Effector CD4-positive, alpha-beta T cell (primary cell): Measurements from ENCODE around the gene ATP6V0C.

Experiments used
- DNase-seq: peaks from one replicate; pipeline ENCODE4 v3.0.0-alpha.2; 2020

Gene ATP6V0C

DNA sequence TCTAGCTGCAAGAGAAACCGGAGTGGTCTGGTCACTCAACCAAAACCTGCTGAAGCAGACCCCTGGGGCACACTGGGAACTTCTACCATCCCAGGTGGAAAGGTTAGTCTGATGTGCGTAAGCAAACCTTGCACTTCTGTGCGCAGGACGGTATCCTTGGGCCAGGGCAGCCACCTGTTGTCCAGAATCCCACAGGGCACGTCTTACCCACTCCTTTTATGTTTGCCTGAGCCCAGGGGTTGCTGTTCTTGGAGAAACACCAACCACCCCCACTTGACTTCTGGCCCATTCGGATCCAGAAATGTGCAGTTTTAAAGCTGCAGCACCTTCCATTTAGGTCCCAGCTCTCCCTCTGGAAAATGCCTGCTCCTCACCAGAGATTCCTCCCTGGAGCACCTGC is 20.1 kb upstream of the ATP6V0C start:
- no peak for DNase-seq

DNA sequence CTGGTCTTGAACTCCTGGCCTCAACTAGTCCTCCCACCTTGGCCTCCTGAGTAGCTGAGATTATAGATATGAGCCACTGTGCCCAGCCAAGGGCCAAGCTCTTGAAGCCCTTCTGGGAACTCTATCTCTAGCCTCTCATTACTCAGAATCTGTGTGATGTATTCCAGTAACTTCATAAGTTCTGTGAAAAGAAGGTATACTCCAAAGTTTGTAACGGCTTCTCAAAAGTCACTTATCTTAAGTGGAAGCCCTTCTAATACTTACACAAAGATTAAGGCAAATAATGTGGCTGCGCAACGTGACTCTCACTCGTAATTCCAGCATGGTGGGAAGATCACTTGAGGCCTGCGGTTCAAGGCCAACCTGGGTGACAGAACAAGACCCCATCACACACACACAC is 19.1 kb upstream of the ATP6V0C start:
- no peak for DNase-seq

DNA sequence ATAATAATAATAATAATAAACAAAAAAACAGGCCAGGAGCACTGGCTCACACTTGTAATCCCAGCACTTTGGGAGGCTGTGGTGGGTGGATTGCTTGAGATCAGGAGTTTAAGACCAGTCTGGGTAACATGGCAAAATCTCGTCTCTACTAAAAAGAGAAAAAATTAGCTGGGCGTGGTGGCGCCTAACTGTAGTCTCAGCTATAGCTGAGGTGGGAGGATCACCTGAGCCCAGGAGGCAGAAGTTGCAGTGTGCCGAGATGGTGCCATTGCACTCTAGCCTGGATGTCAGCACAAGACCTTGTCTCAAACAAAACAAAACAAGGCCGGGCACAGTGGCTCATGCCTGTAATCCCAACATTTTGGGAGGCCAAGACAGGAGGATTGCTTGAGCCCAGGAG is 18.7 kb upstream of the ATP6V0C start:
- no peak for DNase-seq

DNA sequence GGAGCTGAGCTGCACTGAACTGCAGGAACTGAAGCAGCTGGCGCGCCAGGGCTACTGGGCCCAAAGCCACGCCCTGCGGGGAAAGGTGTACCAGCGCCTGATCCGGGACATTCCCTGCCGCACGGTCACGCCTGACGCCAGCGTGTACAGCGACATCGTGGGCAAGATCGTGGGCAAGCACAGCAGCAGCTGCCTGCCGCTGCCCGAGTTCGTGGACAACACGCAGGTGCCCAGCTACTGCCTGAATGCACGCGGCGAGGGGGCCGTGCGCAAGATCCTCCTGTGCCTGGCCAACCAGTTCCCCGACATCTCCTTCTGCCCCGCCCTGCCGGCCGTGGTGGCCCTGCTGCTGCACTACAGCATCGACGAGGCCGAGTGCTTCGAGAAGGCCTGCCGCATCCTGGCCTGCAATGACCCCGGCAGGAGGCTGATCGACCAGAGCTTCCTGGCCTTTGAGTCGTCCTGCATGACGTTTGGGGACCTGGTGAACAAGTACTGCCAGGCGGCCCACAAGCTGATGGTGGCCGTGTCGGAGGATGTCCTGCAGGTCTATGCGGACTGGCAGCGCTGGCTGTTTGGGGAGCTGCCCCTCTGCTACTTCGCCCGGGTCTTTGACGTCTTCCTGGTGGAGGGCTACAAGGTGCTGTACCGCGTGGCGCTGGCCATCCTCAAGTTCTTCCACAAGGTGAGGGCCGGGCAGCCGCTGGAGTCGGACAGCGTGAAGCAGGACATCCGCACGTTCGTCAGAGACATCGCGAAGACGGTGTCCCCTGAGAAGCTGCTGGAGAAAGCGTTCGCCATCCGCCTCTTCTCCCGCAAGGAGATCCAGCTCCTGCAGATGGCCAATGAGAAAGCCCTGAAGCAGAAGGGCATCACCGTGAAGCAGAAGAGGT is 17.3 kb upstream of the ATP6V0C start:
- no peak for DNase-seq

DNA sequence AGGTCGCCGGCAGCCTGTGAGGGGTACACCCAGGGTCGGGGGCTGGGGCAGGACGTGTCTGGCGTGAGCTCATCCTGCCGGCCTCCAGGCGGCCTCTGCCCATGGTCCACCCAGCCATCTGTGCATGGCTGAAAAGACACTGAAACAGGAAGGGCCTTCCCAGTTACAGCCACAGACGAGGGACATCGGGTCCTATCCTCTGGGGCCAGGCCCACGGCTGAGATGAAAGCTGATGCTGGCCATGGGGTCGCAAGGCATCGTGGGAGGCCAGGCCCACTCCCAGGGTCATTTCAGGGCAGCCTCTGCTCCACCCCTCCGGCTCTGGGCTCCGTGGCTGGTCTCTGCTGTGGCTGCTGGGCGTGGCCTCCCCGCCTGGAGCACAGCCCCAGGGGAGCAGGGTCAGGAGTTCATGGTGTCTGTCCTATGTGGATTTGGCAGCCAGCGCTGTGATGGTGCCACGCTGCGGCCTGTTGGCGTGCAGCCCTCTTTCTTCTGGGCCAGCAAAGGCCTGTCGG is 16.6 kb upstream of the ATP6V0C start:
- no peak for DNase-seq

DNA sequence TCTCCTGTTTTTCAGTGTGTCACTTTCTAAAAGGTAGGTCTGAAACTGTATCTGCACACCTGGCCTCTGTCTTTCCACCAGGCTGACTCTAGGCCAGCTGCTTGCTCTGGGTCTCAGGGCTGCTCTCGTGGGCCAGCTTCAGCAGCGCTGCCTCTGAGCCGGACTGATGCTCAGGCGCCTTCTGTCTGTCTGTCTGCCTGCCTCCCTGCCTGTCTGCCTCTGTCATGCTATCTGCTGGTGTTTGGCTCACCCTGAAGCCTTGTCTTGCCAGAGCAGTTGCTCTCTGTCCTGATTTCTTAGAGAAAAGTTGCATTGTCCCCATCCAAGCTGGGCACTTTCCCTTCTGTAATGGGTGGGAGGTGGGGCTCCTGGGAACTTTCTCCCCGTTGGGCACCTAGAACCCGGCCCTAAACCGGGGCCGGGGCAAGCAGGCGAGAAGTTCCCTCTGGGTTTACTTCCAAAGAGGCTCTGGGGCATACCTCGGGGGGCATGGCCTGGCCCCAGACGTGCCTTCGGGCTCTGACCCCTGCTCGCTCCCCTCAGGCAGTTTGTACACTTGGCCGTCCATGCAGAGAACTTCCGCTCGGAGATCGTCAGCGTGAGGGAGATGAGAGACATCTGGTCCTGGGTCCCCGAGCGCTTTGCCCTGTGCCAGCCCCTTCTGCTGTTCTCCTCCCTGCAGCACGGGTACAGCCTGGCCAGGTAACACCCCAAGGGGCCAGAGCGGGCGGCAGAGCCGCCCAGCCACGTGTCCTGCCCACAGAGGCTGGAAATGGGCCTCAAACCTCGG is 15.9 kb upstream of the ATP6V0C start:
- no peak for DNase-seq

DNA sequence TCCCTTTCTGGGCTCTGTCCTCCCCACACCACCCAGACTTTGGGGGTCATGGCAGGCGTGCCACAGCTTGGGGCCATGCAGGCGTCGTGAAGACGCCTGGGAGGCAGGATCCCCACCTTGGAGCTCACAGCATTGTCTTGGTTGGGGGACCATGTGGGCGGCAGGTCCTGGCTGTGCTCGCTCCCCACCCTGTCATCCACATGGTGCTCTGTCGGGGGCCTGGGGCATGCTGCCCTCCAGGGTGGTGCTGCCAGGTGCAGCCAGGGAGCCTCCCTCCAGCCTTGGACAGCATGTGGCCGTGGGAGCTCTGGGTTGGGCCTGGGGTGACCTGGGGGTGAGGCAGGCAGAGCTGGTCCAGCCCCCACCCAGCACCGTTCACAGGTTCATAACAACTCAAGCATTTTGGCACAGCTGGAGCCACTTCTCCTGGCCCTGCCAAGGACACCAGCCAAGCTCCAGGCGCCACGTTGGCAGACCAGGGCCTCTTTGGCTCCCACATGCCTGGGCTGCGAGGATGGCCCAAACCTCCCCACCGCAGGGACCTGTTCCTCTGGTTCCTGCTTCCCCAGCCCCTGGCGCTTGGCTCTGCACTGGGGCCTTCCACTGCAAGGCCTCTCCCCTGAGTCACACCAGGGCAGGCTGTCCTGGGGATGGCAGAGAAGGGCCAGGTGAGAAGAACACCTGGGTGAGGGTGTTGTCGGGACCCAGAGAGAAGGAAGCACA is 15.1 kb upstream of the ATP6V0C start:
- DNase-seq: no peak

DNA sequence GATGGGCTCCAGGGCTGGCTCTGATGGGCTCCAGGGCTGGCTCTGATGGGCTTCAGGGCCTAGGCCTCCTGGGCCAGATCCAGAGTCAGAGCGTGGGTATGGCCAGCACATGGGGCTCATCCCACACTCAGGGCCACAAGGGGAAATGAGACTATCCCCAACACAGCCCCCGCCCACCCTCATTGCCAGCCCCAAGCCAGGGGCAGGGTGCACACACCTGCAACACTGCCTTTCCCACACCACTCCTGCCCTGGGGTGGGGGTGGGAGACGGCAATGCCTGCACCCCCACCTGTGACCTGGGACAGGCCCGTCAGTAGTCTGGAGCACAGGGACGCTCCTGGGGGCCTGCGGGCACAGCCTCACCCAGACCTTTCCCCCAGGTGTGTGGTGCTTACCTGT is 14.3 kb upstream of the ATP6V0C start:
- no peak for DNase-seq

DNA sequence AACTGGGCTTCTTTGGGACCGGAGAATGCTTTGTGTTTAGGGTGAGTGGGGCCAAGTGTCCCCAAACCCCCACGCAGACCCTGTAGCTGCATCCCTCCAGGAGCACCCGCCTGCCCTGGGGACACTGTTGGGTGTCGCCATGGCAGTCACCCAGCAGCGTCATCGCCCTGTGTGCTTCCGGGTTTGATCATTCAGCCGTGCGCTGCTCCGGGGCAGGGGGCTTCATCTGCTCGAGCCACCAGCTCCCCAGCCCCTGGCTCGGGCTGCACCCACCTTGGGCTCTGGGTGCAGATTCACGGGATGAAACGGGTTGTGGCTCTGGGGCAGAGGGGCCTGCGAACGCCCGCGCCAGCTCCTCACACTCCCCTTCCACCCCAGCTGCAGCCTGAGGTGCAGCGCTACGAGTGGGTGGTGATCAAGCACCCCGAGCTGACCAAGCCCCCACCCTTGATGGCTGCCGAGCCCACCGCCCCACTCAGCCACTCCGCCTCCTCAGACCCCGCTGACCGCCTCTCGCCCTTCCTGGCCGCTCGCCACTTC is 13.8 kb upstream of the ATP6V0C start:
- DNase-seq: no peak

DNA sequence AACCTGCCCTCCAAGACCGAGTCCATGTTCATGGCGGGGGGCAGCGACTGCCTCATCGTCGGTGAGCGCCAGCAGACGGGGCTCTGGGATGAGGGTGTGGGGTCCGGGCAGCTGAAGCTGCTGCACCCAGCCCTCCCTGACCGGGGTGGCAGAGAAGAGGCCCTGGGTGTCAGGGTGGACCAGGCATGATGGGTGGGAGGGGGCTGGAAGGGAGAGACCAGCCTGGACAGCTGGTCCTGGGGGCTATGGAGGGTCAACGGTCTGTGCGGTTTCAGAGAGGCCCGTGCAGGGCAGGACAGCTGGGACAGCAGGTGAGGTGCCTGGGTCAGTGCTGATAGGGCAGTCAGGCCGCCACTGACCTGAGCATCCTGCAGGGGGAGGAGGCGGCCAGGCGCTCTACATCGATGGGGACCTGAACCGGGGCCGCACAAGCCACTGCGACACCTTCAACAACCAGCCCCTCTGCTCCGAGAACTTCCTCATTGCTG is 13.3 kb upstream of the ATP6V0C start:
- DNase-seq: no peak

DNA sequence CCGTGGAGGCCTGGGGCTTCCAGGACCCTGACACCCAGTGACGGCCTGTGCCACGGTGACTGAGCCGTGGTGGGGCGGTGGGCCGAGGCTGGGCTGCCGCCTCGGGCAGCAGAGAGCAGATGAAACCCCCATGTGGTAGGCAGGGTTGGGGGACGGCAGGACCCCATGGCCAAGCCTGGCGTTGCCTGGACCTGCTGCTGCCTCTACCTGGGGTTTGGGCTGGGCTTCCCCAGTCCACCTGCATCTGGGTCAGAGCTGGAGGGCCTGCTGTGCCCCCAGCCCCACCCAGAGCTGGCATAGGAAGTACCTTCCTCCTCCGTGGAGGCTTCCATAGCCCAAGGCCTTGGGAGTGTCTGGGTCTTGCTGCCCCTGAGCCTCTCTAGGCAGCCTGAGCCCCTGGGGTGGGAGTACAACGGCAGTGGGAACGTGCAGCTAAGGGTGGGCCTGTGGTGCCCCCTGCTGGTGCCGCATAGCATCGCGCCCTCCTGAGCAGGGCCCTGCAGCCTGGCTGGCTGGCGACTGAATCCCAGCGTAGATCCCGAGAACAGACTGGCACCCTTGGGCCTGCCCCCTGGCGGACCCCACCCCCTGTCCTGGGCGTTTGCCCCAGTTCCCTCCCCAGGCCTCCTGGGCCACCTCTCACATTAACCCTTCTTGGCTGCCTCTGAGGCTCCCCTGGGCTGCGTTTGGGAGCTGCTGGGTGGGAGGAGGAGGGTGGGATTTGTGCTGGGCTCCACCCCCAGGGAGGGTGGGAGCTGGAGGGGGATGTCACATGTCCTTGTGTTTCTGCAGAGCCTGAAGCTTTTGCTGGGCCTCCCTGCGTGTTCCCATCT is 12.6 kb upstream of the ATP6V0C start:
- peak; percentile 66 for DNase-seq

DNA sequence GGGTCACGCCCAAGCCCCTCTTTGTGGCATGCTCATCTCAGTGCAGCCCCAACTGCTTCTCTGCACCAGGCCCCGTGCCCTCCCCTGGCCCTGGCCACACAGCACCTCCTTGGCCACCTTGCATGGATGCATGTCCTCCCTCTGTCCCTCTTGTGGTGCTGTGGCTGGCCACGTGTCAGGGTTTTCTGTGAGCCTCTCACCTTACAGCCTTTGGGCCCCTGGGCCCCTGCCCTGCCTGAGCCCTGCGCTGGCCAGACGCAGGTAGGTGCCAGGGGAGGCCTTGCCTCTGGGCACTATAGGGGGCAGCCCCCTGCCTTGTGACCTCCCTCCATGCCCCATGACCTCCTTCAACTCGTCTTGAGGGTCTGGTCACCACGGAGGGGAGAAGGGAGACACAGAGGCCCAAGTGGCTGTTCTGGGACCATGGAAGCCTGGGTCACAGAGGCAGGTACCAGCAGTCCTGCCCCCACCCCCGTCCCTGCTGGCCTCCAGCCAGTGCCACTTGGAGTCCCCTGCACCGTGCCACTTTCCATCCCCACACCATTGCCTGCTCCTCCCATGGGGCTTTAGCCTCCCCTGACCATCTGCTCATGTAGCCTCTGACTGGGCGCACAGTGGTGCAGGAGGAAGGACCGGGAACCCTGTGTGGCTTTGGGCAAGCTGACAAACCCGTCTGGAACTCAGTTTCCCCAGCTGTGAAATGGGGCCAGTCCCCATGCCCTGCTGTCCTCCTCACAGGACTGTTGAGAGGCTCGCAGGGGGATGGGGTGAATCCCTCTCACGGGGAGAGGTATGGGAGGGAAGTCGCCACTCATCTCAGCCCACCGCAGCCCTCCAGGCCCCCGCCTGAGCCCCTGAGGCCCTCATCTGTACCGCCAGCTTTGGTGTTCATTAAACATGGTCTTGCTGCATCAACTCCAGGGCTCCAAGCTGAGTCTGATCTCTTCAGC is 11.5 kb upstream of the ATP6V0C start:
- DNase-seq: no peak

DNA sequence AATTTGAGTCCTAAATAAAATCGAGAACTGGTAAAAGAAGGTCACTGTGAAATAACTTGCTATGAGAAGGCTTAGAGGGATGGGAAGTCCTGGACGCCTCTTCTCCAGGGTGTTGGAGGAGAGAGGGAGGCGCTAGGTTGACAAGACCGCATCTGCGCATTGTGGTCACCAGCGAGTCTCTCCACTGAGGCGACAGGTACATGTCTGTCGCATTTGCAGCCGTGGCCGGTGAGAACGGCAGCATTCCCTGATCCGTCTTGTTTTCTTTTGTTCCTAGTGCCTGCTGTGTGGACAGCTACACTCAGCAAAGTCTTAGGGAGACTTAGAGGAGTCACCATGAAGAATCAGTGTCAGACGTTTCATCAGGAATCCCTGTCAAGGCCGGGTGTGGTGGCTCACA is 8.1 kb upstream of the ATP6V0C start:
- no peak for DNase-seq

DNA sequence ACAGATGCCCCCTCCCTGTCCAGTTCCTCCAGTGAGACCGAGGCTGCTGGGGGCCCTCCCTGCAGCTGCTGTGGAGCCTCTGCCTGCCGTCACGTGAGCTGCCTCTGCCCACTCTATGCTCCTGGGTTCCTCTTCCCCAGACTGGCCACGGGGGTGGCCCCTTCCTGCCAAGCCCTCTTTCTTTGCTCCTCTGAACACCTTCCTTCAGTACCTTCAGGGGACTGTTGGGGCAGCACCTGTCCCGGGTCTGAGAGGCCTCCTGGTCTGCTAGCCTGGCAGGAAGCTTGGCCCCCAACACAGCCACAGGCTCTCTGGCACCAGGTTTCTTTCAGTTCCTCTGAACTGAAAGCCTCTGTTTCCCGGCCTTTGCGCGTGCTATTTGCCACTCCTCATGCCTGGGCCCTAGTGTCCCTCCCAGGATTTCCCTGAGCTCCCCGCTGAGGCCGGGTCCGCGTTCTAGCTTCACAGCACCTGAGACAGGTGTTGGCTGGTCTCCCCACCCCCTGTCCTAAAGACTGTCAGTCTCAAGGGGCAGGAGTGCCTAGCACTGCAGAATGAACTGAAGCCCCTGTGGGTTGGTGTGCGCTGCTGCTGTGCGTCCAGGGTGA is 6.6 kb upstream of the ATP6V0C start:
- DNase-seq: no peak

DNA sequence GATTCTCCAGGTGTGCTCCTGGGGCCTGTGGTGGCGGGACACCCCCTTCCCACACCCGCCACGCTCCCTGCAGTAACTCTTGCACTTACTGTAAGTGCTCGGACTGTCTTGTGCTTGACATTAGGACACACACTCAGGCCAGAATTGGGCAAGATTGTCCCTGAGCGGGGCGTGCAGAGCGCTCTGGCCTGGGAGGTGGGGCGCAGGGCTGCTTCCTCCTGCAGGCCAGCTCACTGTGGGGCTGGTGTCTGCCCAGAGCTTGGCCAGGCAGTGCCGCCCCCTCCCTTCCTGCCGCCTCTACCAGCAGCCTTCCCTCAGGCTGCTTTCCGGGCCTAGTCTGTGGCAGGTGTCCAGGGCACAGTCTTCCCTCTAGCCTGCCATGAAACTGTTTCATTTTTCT is 6.1 kb upstream of the ATP6V0C start:
- no peak for DNase-seq

DNA sequence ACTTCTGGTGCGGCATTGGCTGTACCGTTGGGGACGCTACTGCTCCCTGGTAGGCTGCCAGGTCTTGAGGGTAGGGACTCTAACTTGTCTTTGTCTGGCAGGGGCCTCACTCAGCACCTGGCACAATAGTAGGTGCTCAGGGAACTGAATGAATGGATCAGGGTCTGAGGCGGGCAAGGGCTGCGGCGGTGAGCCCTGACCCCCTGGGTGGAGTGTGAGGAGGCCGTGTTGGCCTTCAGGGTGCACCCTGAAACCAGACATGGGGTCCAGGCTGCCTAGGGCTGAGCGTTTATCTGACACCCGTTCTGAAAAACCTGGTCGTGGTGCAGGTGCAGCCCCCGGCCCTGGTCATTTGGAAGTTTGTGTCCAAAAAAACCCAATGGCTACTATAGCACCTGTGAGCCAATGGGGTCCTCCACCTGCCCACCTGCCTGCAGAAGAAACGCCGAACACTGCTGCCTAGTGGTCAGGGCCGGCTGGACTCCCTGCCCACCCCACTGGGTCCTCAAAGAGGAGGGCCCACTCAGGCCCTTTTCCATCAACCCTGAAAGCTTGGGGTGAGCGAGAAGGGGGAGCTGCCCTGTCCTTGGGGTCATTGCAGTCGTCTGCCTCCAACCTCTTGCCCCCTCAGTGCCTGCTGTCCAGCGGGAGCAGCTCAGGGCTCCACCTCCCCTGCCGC is 4.9 kb upstream of the ATP6V0C start:
- no peak for DNase-seq

DNA sequence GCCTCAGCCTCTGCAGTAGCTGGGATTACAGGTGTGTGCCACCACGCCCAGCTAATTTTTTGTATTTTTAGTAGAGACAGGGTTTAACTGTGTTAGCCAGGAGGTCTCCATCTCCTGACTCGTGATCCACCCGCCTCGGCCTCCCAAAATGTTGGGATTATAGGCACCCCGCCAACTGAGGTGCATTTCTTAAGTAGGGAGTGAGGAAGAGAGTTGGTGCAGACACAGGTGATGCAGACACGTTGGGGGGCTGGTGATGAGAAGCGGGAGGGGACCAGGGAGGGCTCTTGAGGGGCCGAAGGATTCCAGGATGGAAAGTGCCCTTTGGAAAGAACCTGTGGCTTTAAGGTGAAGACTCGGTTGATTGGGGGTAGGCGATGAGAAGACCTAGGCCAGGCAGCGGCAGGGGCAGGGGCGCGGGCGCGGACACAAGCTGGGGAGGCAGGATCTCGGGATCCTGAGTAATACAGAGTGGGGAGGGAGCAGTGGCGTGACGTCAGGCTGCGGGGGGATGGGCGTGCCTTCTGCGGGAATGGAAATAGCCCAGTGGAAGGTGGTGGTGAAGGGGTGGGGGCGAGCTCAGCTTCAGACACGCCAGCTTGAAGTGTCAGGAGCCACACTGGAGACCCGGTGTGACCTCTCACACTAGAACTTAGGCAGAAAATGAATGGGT is 2.5 kb upstream of the ATP6V0C start:
- DNase-seq: no peak

DNA sequence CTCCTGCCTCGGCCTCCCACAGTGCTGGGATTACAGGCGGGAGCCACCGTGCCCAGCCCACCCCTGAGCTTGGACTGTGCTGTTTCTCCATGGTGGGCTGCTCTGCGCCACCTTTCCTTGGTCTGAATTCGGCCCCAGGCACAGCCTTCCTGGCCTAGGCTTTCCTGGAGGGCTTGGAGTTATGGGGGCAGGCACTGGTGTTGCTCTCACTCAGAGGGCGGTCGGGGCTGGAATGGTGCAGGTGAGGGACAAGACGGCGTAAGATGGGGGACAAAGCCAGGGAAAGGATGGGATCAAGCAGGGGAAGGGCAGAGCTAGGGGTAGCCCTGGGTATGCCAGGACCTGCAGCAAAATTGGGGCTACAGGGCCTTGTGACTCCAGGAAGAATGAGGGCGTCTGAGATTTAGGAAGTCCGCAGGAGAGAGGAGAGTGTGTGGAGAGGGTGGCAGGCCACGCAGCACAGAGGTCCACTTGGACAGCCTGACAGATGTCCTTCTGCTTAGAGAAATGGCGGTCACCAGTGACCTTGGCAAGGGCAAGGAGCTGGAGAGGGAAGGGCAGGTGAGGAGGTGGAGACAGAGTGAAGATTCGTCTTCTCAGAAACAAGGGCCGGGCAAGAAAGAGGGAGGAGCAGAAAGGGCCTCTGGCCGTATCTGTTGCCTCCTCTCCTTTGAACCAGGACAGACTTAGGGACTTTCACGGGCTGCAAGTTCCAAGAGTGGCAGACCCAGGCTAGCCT is 1.6 kb upstream of the ATP6V0C start:
- no peak for DNase-seq
